ENCODE results near the gene SH3PXD2B. TPM values are rescaled to one million over a fixed set of nuclear protein-coding genes. Genes with fewer than 3 reads are reported as not detected.
"Not testable (repeated sequence)": the region's sequence is repeated elsewhere in the genome, so short reads cannot be mapped to it uniquely, and the experiment has no call there.

SH3PXD2B gene
- total and polyA plus RNA-seq, 8 donors: 4.2 to 24.9 (median 11.0) TPM

DNA sequence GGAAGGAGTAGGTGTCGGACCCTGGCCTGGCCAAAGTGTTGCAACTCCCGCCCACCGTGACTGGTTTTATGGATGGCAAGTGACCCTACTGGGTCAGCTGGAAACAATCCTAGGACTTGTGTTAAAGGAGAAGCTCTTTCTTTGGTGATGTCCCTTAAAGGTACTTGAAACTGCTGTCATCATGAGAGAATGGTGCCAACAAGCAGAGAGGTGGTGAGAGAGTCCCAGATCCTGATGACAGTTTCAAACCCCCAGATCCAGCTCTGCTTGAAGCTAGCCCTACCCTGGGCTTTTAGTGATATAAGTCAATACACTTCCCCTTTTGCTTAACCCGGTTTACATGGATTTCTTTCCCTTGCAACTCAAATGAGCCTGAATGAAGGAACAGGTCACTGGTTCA is 98.3 kb downstream of the SH3PXD2B start:
- 71 to 72% methylated on average over 4 of the region's 4 CpGs for WGBS, 2 donors
- FAIRE-seq (no peak), ATAC-seq (no peak), DNase-seq (no peak)
- intact Hi-C loops (cut with DNase I): no loop called here
- TF ChIP-seq, protein P1, sequence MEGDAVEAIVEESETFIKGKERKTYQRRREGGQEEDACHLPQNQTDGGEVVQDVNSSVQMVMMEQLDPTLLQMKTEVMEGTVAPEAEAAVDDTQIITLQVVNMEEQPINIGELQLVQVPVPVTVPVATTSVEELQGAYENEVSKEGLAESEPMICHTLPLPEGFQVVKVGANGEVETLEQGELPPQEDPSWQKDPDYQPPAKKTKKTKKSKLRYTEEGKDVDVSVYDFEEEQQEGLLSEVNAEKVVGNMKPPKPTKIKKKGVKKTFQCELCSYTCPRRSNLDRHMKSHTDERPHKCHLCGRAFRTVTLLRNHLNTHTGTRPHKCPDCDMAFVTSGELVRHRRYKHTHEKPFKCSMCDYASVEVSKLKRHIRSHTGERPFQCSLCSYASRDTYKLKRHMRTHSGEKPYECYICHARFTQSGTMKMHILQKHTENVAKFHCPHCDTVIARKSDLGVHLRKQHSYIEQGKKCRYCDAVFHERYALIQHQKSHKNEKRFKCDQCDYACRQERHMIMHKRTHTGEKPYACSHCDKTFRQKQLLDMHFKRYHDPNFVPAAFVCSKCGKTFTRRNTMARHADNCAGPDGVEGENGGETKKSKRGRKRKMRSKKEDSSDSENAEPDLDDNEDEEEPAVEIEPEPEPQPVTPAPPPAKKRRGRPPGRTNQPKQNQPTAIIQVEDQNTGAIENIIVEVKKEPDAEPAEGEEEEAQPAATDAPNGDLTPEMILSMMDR (IDR thresholded peaks at IDR 0.05): no peak
- Histone ChIP-seq H3K27me3 (no peaks in the 10 kb centered on the region), H3K4me1 (peaks cover 15 to 30% (median 20%) of the 10 kb centered on the region in 3 donors), H3K4me3 (no peak overlapping the region), H3K9me3 (no peaks in the 10 kb centered on the region), H3K36me3 (no peaks in the 10 kb centered on the region), H3K27ac (peak overlapping the region in 1 of 4 donors; percentile 2)

GRCh38 chr5:172353846-172354245 is 100.5 kb downstream of the SH3PXD2B start:
- WGBS, 2 donors: 78 to 89% methylated on average over 10 of the region's 10 CpGs
- H3K27ac ChIP-seq: peak overlapping the region; percentile 58 to 87 (median 80)
- no peaks in the 10 kb centered on the region for H3K36me3 ChIP-seq
- ATAC-seq (no peak), DNase-seq (no peak), FAIRE-seq (no peak)
- H3K4me3 ChIP-seq: no peak overlapping the region
- H3K9me3 ChIP-seq: no peaks in the 10 kb centered on the region
- H3K27me3 ChIP-seq: no peaks in the 10 kb centered on the region
- intact Hi-C loops (cut with DNase I): no loop called here
- H3K4me1 ChIP-seq: peaks cover 15 to 30% (median 20%) of the 10 kb centered on the region in 3 donors
- TF ChIP-seq, protein P1 (IDR thresholded peaks at IDR 0.05): no peak

DNA sequence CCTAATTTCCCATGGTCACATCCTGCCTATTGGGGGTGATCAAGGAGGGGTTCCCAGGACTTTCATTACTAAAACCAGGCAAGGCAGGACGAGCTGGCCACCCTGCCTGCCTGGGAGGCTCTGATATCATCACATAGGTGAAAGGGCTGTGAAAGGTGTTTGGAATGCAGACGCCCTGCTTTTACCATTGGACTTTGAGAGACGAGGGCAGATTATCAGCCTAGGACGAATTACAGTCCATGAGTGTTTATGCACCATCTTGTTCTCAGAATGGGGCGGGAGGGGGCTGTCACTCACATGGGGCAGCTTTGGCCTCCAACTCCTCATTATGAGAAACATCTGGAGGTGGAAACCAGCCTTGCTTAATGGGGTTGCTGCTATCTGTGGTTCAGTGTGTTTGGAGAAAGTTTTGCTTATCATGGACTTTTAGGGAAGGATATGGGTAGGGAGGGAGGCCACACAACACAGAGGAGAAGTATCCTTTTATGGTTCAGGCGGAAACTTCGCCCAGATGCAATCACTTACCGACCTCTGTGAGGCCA is 101.0 kb downstream of the SH3PXD2B start:
- no peak for FAIRE-seq
- peaks cover 15 to 30% (median 20%) of the 10 kb centered on the region in 3 donors for H3K4me1 ChIP-seq
- H3K27ac ChIP-seq: no peak overlapping the region
- intact Hi-C loops (cut with DNase I): no loop called here
- ATAC-seq: no peak
- no peak for DNase-seq
- H3K9me3 ChIP-seq: no peaks in the 10 kb centered on the region
- no peaks in the 10 kb centered on the region for H3K36me3 ChIP-seq
- 72 to 79% methylated on average over 8 of the region's 8 CpGs for WGBS, 2 donors
- H3K4me3 ChIP-seq: no peak overlapping the region
- no peaks in the 10 kb centered on the region for H3K27me3 ChIP-seq
- TF ChIP-seq, protein P1 (IDR thresholded peaks at IDR 0.05): no peak

- peaks cover 15 to 30% (median 15%) of the 10 kb centered on the region in 3 donors for H3K4me1 ChIP-seq
- H3K27ac ChIP-seq; intact Hi-C loops (cut with DNase I); H3K27me3 ChIP-seq; H3K9me3 ChIP-seq; DNase-seq; ATAC-seq; H3K36me3 ChIP-seq; FAIRE-seq; H3K4me3 ChIP-seq: not testable (repeated sequence)
- 89 to 91% methylated on average over 7 of the region's 7 CpGs for WGBS, 2 donors
Observed at GRCh38 chr5:172352526-172352925, 101.8 kb downstream of the SH3PXD2B start.

- DNase-seq (peak in 1 of 6 donors; percentile 65), FAIRE-seq (no peak), ATAC-seq (peak; percentile 14 to 55 (median 32))
- Histone ChIP-seq H3K36me3 (peaks cover 0 to 12% (median 0%) of the 10 kb centered on the region in 3 donors), H3K4me1 (peaks cover 15 to 30% (median 15%) of the 10 kb centered on the region in 3 donors), H3K4me3 (no peak overlapping the region), H3K27ac (peak overlapping the region in 3 of 4 donors; percentile 18 to 58 (median 30)), H3K27me3 (no peaks in the 10 kb centered on the region), H3K9me3 (no peaks in the 10 kb centered on the region)
- TF ChIP-seq, protein P1 (IDR thresholded peaks at IDR 0.05): no peak
- WGBS, 2 donors: 95 to 97% methylated on average over 3 of the region's 3 CpGs
- intact Hi-C loops (cut with DNase I): no loop called here
Observed at GRCh38 chr5:172351240-172351778, 103.0 kb downstream of the SH3PXD2B start.
